Activated naive CD4-positive, alpha-beta T cell treated with anti-CD3 and anti-CD28 coated beads, Interleukin-2, amount 50 U/mL, for 16 hours (primary cell): ENCODE data around the gene FABP7.
"Not testable (repeated sequence)": the region's sequence is repeated elsewhere in the genome, so short reads cannot be mapped to it uniquely, and the experiment has no call there.

Experiments used
- DNase-seq: peaks from one replicate; pipeline ENCODE4 v3.0.0-alpha.2; 2020

FABP7 gene

GRCh38 chr6:122779667-122780066 lies at the start of gene FABP7:
Gene FABP7 (plus strand): TSS chr6:122779716. CDS start chr6:122779795, 79 bp downstream.
- DNase-seq = no peak

DNA sequence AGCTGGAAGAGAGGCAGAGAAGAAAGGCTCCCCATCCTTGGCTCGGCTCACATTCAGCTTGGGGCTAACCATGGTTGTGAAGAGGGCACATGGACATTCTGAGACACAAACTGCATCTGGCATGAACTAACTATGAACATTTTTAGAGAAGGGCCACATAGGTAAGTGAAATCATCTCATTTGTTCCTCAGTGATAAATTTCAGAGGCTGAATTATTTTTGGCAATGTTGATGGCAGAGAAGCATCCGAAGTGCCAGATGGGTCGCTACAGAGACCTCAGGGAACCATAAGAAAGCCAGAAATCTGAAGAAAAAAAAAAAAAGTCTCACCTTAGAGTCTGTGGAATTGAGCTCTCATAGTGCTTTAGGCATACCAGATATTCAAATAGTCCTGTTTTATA lies 49.2 kb upstream of the FABP7 start:
- DNase-seq = no peak

DNA sequence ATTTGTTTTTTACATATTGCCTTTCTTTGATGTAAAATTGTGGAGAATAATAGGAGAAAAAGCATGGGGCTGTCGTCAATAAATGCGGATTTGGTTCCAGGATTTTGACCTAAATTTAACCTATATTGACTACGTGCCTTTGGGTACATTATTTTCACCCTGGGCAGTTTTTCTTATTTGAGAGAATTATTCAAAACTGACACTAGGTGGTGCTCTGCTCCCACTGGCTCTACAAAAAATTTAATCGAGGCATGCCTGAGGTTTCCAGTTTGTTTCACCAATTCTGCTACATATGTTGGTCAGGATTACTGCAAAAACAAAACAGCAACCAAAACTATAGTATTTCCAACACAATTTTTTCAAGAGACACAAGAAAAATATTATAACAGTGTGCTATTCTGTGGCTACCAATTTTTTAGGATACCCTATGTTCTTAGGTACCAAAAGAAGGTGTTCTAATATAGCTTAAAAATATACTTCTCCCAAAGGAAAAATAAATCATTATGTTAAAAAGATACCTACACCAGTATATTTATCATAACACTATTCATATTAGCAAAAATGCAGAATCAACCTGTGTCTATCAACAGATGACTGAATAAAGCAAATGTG lies 48.6 kb upstream of the FABP7 start:
- no peak for DNase-seq

GRCh38 chr6:122733259-122733658 lies 46.3 kb upstream of the FABP7 start:
- DNase-seq = no peak

- DNase-seq = no peak
Observed at GRCh38 chr6:122734529-122735395, 44.8 kb upstream of the FABP7 start.

DNA sequence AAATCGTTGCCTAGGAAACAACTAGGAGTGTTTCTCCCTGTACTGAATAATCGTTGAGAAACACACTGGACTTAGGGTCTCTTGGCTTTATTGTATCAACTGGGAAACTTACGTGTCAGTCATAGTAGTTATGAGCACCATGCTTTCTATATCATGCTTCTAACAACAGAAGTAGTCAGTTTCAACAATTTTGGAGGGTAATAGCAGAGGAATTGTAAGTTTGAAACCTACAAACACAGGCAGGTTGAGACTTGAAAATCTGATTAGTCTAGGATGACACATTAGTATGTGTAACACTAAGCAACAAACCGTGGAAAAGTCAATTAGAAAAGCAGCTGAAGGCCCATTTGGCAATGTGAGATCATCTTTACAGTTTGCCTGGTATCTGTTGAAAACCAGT lies 43.9 kb upstream of the FABP7 start:
- DNase-seq = no peak

- DNase-seq = no peak
Observed at GRCh38 chr6:122736163-122736562, 43.4 kb upstream of the FABP7 start.

- DNase-seq = no peak
Observed at GRCh38 chr6:122736616-122737015, 42.9 kb upstream of the FABP7 start.

DNA sequence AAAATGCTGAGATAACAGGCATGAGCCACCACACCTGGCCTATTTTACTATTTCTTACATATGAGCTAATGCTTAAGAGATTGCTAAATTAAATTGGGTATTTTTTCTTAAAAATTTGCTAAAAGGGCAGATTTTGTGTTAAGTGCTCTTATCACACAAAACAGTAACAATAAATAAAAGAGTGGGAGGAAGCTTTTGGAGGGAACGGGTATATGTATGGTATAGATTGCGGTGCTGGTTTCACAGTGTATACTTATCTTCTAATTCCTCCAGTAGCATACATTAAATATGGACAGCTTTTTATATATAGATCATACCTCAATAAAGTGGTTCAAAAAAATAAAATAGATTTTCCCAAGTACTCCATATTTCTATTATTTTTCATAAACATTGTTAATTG lies 39.4 kb upstream of the FABP7 start:
- no peak for DNase-seq

DNA sequence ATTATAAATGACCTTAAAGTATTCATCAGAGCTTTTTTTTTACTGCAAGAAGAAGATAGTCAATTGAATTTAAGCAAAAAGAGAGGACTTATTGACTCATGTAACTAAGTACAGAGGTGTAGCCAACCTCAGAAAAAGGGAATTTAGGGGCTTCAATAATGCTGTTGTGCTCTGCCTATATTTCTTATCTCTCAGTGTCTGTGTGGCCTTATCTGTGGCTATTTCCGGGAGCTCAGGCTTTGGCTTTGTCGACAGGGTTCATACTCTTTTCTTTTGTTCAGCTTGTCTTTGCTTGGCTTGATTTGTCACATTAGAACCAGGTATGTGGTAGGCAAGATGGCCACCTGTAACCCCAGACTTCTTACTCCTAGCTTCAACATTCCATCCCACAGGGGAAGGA lies 38.6 kb upstream of the FABP7 start:
- DNase-seq = no peak

- not testable (repeated sequence) for DNase-seq
Observed at GRCh38 chr6:122744247-122744646, 35.3 kb upstream of the FABP7 start.

- not testable (repeated sequence) for DNase-seq
Observed at GRCh38 chr6:122744856-122745255, 34.7 kb upstream of the FABP7 start.

GRCh38 chr6:122746688-122747087 lies 32.8 kb upstream of the FABP7 start:
- no peak for DNase-seq

DNA sequence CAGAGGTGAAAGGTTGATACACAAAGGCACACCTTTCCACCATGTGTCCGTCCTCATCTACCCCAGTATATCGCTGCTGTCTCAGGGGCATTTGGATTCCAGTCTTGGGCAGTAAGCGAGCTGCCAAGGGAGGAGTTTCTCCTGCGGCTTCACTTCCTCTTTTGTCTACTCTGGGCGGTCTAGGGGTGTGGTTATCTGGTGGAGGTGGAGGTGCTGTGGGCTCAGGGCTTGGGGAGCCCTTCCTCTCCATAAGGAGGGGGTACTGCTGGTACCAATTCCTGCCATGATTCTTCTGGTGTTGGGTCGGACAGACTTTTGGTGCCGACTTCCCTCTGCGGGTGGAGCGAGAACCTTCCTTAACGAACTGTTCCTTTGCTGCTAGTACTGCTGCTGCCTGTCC lies 31.9 kb upstream of the FABP7 start:
- DNase-seq = no peak

GRCh38 chr6:122748945-122749344 lies 30.6 kb upstream of the FABP7 start:
- not testable (repeated sequence) for DNase-seq

DNA sequence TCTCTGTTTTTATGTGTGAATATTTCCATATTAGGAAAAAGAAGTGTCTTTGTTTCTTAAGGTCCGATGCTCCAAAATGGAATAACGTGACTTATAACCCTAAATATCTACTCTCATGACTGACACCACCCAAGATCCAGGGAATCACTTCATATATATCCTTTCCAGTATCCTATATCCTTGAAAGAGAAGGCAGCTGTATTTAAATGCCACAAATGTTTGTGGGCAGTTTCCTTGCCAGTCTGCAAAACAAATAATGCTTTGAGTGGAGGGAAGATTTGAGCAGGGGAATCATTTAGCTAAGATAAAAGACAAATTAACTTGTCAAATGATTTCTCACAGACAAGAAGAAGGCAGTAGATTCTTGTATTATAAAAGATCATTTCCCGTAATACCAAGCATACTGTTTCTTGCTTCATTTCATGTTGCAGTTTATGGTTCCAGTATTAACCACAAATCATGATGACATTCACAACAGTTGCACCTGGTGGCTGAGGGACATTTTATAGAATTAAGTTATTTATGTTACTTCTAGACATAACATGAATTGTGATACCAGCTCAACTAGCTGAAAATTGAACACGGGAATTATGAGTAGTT lies 30.0 kb upstream of the FABP7 start:
- DNase-seq = no peak

DNA sequence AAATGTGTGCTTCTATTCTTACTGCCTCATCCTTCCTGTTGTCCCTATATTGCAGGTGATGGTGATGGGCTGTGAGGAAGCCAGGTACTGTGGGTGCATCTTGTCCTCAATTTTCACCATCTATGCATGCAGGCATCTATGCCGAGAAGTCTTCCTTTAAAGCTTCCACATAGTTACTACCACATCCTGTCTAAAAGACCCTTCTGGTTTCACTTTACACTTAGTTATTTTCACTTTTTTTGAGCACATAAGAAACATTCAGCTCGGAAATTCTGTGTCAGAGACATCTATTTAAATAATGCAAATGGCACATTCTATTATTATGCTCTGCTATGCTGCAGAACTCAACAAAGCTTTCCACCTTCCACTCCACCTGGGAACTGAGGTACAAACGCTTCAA lies 28.2 kb upstream of the FABP7 start:
- no peak for DNase-seq

GRCh38 chr6:122752459-122752858 lies 27.1 kb upstream of the FABP7 start:
- no peak for DNase-seq

DNA sequence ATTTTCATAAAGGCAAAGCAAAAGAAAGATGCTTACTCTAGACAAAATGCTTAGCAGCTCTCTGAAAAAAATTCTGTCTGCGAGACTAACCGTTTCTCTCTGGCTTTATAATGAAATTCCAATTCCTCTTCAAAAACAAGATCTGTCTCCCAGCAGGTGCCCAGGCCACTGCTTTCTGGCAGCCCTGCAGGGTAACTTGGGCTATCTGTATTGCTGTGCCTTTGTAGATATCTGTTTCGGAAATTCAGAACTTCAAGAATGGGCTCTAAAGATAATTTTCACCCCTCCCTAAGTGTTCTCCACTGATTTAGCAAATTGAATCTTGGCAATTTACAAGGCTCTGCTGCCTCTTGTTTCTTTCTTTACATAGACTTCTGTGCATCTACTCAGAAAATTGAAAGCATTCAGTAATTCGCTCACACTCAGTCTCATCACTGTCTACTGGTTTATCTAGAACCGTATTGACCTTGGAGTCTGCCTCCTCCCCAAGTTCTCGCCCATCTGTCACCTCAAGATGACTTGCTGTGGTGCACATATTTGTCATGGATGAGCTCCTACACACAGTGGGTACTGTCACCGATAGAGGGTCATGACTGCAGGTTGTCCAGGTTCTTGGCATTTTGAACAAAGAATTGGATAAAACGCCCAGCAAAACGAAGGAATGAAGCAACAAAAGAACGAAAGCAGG lies 26.4 kb upstream of the FABP7 start:
- DNase-seq = no peak

GRCh38 chr6:122753688-122754056 lies 25.8 kb upstream of the FABP7 start:
- no peak for DNase-seq

DNA sequence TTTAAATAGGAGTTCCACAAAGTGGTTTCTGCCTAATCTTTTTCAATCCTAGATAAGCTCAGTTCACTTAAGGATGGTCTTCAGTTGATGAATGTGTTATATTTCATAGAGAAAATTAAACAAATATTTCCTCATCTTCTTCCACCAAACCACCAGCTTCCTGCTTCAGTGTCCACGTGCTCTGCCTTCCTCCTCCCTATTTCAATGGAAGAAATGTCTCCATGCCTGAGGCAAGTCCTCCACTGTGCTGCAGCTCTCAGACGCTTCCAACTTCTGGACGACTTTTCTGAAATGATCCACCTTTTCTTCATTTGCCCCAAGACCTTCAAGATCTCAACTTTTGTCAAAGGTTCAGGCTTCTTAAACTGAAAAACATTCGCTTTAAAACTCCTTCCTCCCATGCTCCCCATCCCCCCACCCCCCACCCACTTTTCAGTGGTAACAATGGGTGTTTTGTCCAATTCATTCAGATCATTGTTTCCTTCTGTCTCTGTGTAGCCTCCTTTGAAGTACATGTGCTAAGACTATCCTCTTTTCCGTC lies 25.3 kb upstream of the FABP7 start:
- DNase-seq = no peak

- DNase-seq = no peak
Observed at GRCh38 chr6:122755901-122756300, 23.6 kb upstream of the FABP7 start.

DNA sequence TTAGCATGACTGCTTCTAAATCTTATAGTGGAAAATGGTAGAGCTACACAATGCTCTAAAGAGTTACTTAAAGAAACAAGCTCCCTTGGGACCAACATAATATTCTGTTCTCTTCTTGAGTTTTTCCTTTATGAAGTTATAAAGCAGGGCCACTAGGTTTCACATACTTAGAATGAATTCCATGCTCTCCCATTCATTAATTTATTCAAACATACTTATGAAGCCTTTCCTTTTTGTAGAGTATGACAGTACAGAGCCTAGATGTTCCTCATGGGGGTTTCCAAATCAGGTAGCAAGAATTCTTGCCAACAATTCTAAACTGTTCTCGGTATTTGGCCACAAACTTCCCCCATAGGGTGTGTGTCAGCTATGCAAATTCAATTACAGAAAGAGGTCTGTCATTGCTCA lies 20.6 kb upstream of the FABP7 start:
- no peak for DNase-seq
